ENCODE measurements around the gene TNFRSF25. TPM values are rescaled to one million over a fixed set of nuclear protein-coding genes. Genes with fewer than 3 reads are reported as not detected.

The TNFRSF25 gene
- polyA plus RNA-seq, 1 donor from 2014 or later = 52.2 TPM

GRCh38 chr1:6483761-6484117 is 17.8 kb upstream of the TNFRSF25 start:
- TF ChIP-seq EZH2 (IDR thresholded peaks at IDR 0.05; ENCODE audit: borderline replicate concordance, insufficient read depth, low read length, poor library complexity, severe bottlenecking) = no peak
- no peak for TF ChIP-seq TAF1 (IDR thresholded peaks at IDR 0.05; ENCODE audit: low read depth)
- no peak for TF ChIP-seq EP300 (conservative IDR thresholded peaks at IDR 0.05; ENCODE audit: poor library complexity, severe bottlenecking)
- TF ChIP-seq MXI1 (conservative IDR thresholded peaks at IDR 0.05; ENCODE audit: poor library complexity, severe bottlenecking) = no peak
- no peak for TF ChIP-seq POLR2AphosphoS5 (IDR thresholded peaks at IDR 0.05)
- TF ChIP-seq RAD21 (conservative IDR thresholded peaks at IDR 0.05) = no peak
- TF ChIP-seq, protein P1, sequence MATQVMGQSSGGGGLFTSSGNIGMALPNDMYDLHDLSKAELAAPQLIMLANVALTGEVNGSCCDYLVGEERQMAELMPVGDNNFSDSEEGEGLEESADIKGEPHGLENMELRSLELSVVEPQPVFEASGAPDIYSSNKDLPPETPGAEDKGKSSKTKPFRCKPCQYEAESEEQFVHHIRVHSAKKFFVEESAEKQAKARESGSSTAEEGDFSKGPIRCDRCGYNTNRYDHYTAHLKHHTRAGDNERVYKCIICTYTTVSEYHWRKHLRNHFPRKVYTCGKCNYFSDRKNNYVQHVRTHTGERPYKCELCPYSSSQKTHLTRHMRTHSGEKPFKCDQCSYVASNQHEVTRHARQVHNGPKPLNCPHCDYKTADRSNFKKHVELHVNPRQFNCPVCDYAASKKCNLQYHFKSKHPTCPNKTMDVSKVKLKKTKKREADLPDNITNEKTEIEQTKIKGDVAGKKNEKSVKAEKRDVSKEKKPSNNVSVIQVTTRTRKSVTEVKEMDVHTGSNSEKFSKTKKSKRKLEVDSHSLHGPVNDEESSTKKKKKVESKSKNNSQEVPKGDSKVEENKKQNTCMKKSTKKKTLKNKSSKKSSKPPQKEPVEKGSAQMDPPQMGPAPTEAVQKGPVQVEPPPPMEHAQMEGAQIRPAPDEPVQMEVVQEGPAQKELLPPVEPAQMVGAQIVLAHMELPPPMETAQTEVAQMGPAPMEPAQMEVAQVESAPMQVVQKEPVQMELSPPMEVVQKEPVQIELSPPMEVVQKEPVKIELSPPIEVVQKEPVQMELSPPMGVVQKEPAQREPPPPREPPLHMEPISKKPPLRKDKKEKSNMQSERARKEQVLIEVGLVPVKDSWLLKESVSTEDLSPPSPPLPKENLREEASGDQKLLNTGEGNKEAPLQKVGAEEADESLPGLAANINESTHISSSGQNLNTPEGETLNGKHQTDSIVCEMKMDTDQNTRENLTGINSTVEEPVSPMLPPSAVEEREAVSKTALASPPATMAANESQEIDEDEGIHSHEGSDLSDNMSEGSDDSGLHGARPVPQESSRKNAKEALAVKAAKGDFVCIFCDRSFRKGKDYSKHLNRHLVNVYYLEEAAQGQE (IDR thresholded peaks at IDR 0.05; ENCODE audit: borderline replicate concordance) = no peak
- TF ChIP-seq SMC3 (conservative IDR thresholded peaks at IDR 0.05; ENCODE audit: poor library complexity) = no peak
- TF ChIP-seq, protein P2, sequence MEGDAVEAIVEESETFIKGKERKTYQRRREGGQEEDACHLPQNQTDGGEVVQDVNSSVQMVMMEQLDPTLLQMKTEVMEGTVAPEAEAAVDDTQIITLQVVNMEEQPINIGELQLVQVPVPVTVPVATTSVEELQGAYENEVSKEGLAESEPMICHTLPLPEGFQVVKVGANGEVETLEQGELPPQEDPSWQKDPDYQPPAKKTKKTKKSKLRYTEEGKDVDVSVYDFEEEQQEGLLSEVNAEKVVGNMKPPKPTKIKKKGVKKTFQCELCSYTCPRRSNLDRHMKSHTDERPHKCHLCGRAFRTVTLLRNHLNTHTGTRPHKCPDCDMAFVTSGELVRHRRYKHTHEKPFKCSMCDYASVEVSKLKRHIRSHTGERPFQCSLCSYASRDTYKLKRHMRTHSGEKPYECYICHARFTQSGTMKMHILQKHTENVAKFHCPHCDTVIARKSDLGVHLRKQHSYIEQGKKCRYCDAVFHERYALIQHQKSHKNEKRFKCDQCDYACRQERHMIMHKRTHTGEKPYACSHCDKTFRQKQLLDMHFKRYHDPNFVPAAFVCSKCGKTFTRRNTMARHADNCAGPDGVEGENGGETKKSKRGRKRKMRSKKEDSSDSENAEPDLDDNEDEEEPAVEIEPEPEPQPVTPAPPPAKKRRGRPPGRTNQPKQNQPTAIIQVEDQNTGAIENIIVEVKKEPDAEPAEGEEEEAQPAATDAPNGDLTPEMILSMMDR (IDR thresholded peaks at IDR 0.05; ENCODE audit: poor library complexity, severe bottlenecking) = no peak
- Histone ChIP-seq H3K79me2 (replicated peaks; ENCODE audit: insufficient read depth, low read length) (no peaks in the 10 kb centered on the region), H3K36me3 (ENCODE audit: insufficient read depth, low read length) (no peaks in the 10 kb centered on the region), H3K4me3 (ENCODE audit: low read length) (no peak overlapping the region), H3K9me3 (ENCODE audit: low read length) (no peaks in the 10 kb centered on the region), H3F3A (ENCODE audit: insufficient read depth, low read length, poor library complexity, severe bottlenecking) (no peaks in the 10 kb centered on the region), H3K4me2 (ENCODE audit: low read length) (no peak overlapping the region), H2AFZ (ENCODE audit: low read depth, low read length) (no peak overlapping the region), H3K27me3 (ENCODE audit: insufficient read depth, low read depth, low read length) (peaks cover 13% of the 10 kb centered on the region), H3K27ac (ENCODE audit: low read length) (no peak overlapping the region), H3K9ac (ENCODE audit: low read length) (no peak overlapping the region), H4K20me1 (ENCODE audit: insufficient read depth) (no peaks in the 10 kb centered on the region), H3K9me2 (ENCODE audit: insufficient read depth, low read length) (no peaks in the 10 kb centered on the region)

GRCh38 chr1:6483017-6483760 is 17.2 kb upstream of the TNFRSF25 start:
- H4K20me1 ChIP-seq (ENCODE audit: insufficient read depth) = no peaks in the 10 kb centered on the region

More at GRCh38 chr1:6483017-6483760, 17.2 kb upstream of the TNFRSF25 start:
- Histone ChIP-seq H3K9me2 (ENCODE audit: insufficient read depth, low read length) (no peaks in the 10 kb centered on the region), H3K36me3 (ENCODE audit: insufficient read depth, low read length) (no peaks in the 10 kb centered on the region), H3K79me2 (replicated peaks; ENCODE audit: insufficient read depth, low read length) (no peaks in the 10 kb centered on the region), H3K9me3 (ENCODE audit: low read length) (no peaks in the 10 kb centered on the region), H3K4me2 (ENCODE audit: low read length) (no peak overlapping the region), H3K27ac (ENCODE audit: low read length) (no peak overlapping the region), H3K27me3 (ENCODE audit: insufficient read depth, low read depth, low read length) (peaks cover 13% of the 10 kb centered on the region), H3K9ac (ENCODE audit: low read length) (no peak overlapping the region), H2AFZ (ENCODE audit: low read depth, low read length) (no peak overlapping the region), H3K4me3 (ENCODE audit: low read length) (no peak overlapping the region), H3F3A (ENCODE audit: insufficient read depth, low read length, poor library complexity, severe bottlenecking) (no peaks in the 10 kb centered on the region)
- TF ChIP-seq EP300 (conservative IDR thresholded peaks at IDR 0.05; ENCODE audit: poor library complexity, severe bottlenecking) = no peak
- TF ChIP-seq, protein P1 (IDR thresholded peaks at IDR 0.05; ENCODE audit: borderline replicate concordance) = no peak
- no peak for TF ChIP-seq EZH2 (IDR thresholded peaks at IDR 0.05; ENCODE audit: borderline replicate concordance, insufficient read depth, low read length, poor library complexity, severe bottlenecking)
- no peak for TF ChIP-seq RAD21 (conservative IDR thresholded peaks at IDR 0.05)
- TF ChIP-seq, protein P2 (IDR thresholded peaks at IDR 0.05; ENCODE audit: poor library complexity, severe bottlenecking) = no peak
- TF ChIP-seq POLR2AphosphoS5 (IDR thresholded peaks at IDR 0.05) = no peak
- TF ChIP-seq MXI1 (conservative IDR thresholded peaks at IDR 0.05; ENCODE audit: poor library complexity, severe bottlenecking) = no peak
- TF ChIP-seq TAF1 (IDR thresholded peaks at IDR 0.05; ENCODE audit: low read depth) = no peak
